ENCODE results near the gene SMNDC1. TPM values are rescaled to one million over a fixed set of nuclear protein-coding genes. Genes with fewer than 3 reads are reported as not detected.

Gene SMNDC1
- total RNA-seq, 2 donors from 2014 or later = 33.7 to 50.4 TPM

DNA sequence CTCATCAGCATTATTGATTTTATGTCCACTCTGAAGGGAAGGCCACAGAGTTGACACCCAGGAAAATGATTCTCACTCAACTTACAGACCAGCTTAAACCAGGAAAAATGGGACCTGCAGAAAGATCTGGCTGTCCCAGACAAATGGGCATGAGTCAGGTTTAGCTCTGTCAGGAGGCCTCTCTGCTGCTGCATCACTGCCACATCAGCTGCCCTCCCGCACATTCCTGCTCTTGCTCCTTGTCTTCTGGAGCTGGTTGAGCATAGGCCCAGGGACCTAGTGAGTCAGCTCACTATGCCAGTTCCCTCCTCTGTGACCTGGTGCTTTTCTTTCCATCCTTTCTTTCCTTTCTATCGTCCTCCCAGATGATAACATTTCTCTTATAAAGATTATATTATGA is 18.8 kb upstream of the SMNDC1 start:
- Mint-ChIP-seq H3K4me1 (peaks cover 8% of the 10 kb centered on the region), H3K4me3 (no peak overlapping the region), H3K27me3 (peaks cover 17% of the 10 kb centered on the region), H3K27ac (peak overlapping the region; percentile 56), H3K36me3 (ENCODE audit: low read depth) (peaks cover 8% of the 10 kb centered on the region)
- H3K9me3 ChIP-seq (ENCODE audit: control insufficient read depth, low read length, poor library complexity, severe bottlenecking) = no peaks in the 10 kb centered on the region
- no peak for ATAC-seq
- no peak for DNase-seq

- Mint-ChIP-seq H3K4me1 (peaks cover 8% of the 10 kb centered on the region), H3K4me3 (no peak overlapping the region), H3K27me3 (peaks cover 22% of the 10 kb centered on the region), H3K27ac (no peak overlapping the region), H3K36me3 (ENCODE audit: low read depth) (peaks cover 8% of the 10 kb centered on the region)
- DNase-seq = no peak
- H3K9me3 ChIP-seq (ENCODE audit: control insufficient read depth, low read length, poor library complexity, severe bottlenecking) = no peaks in the 10 kb centered on the region
- ATAC-seq = no peak
These were observed 17.3 kb upstream of the SMNDC1 start for GRCh38 chr10:110321869-110322620.

DNA sequence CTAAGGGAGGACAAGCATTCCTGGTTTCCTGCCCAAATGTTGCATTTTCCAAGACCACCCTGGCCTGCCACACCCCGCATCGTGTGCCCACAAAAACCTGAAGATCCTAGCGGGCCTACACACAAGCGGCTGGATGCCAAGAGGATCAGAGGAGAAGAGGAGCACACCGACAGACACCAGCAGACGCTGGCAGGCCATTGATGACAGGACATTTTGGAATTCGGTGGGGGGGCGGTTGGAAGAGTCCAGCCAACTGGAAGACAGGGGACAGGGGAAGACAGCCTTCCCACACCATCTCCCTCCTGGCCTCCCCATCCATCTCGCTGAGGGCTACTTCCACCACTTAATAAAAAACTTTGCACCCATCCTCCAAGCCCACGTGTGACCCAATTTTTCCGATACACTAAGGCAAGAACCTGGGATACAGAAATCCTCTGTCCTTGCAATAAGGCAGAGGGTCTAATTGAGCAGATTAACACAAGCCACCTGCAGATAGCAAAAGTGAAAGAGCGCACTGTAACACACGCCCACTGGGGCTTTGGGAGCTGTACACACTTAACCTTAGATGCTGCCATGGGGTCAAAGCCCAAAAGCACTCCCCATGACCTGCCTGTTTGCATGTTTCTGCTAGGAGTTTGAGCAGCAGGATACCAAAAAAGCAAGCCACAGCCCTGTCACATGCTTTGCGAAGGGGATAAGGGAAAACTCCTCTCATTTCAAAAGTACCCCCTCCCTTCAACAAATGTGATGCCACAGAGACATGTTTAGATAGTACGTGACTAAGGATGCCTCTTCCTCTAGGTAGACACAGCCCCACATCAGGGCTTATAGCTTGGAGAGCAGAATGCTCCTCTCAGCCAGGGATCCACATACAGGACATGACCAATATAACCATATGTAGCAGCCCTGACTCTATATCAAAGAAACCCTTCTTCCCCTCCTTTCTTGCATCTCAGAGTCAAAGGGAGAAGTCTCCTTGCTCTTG is 13.4 kb upstream of the SMNDC1 start:
- H3K4me1 Mint-ChIP-seq = peaks cover 1% of the 10 kb centered on the region
- DNase-seq = no peak
- H3K27me3 Mint-ChIP-seq = peaks cover 18% of the 10 kb centered on the region
- no peak overlapping the region for H3K27ac Mint-ChIP-seq
- no peak overlapping the region for H3K4me3 Mint-ChIP-seq
- no peaks in the 10 kb centered on the region for H3K9me3 ChIP-seq (ENCODE audit: control insufficient read depth, low read length, poor library complexity, severe bottlenecking)
- no peak for ATAC-seq
- peaks cover 8% of the 10 kb centered on the region for H3K36me3 Mint-ChIP-seq (ENCODE audit: low read depth)

DNA sequence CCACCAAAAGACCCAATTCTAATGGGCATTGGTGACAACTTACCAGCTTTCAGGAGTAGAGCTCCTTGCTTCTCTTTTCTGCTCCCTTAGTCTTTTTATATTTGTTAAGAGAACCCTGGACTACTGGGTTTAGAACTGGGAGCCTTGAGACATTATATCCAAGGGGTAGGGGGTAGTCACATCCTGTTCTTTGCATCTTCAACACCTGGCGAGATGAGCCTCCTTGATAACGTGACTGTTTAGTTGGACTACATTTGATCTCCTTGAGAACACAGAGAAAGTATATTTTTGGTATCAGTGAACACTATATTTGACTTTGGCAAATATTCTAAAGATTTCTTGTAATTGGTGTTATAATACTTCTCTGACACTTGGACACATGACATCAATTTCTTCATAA is 9.0 kb upstream of the SMNDC1 start:
- no peaks in the 10 kb centered on the region for H3K9me3 ChIP-seq (ENCODE audit: control insufficient read depth, low read length, poor library complexity, severe bottlenecking)
- DNase-seq (no peak), ATAC-seq (no peak)
- peaks cover 14% of the 10 kb centered on the region for H3K27me3 Mint-ChIP-seq
- H3K36me3 Mint-ChIP-seq (ENCODE audit: low read depth) = peaks cover 2% of the 10 kb centered on the region
- H3K4me3 Mint-ChIP-seq = no peak overlapping the region
- H3K4me1 Mint-ChIP-seq = peaks cover 4% of the 10 kb centered on the region
- no peak overlapping the region for H3K27ac Mint-ChIP-seq

GRCh38 chr10:110312206-110312605 is 7.5 kb upstream of the SMNDC1 start:
- H3K4me3 Mint-ChIP-seq = no peak overlapping the region
- H3K4me1 Mint-ChIP-seq = peaks cover 4% of the 10 kb centered on the region
- H3K27me3 Mint-ChIP-seq = peaks cover 5% of the 10 kb centered on the region
- no peak overlapping the region for H3K27ac Mint-ChIP-seq
- ATAC-seq = no peak
- H3K36me3 Mint-ChIP-seq (ENCODE audit: low read depth) = no peaks in the 10 kb centered on the region
- no peaks in the 10 kb centered on the region for H3K9me3 ChIP-seq (ENCODE audit: control insufficient read depth, low read length, poor library complexity, severe bottlenecking)
- no peak for DNase-seq

DNA sequence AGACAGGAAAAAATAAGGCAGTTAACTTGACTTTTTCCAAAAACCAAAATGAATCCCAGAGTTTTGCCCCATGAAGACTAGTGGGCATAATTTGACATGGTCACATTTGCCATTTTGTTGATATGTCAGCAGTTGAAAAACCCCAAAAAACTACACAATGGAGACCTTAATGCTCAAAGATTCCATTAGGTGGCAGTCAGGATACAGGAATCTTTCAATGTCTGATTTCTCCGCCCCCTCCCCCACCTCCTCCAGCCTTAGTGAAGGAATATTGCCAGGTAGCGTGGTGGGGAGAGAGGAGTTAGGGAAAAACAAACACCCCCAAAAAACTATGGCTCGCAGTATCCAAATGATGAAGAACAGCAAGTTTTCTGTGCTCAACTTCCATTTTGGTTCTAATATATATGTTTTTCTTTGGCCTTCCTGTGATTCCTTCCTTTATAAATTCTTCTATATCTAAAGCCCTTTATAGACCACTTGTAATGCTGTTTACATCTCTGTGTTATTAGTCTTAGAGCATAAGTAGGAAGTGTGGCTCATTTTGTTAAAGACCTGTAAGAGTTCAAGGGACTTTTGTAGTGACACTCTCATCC is 6.7 kb upstream of the SMNDC1 start:
- Mint-ChIP-seq H3K4me3 (no peak overlapping the region), H3K36me3 (ENCODE audit: low read depth) (no peaks in the 10 kb centered on the region), H3K27me3 (peaks cover 5% of the 10 kb centered on the region), H3K27ac (no peak overlapping the region), H3K4me1 (peaks cover 4% of the 10 kb centered on the region)
- ATAC-seq = peak; percentile 83
- DNase-seq = no peak
- no peaks in the 10 kb centered on the region for H3K9me3 ChIP-seq (ENCODE audit: control insufficient read depth, low read length, poor library complexity, severe bottlenecking)

GRCh38 chr10:110310741-110311140 is 6.0 kb upstream of the SMNDC1 start:
- Mint-ChIP-seq H3K27me3 (no peaks in the 10 kb centered on the region), H3K36me3 (ENCODE audit: low read depth) (no peaks in the 10 kb centered on the region), H3K4me1 (peaks cover 7% of the 10 kb centered on the region), H3K27ac (peak overlapping the region; percentile 24), H3K4me3 (no peak overlapping the region)
- DNase-seq = no peak
- H3K9me3 ChIP-seq (ENCODE audit: control insufficient read depth, low read length, poor library complexity, severe bottlenecking) = no peaks in the 10 kb centered on the region
- no peak for ATAC-seq

DNA sequence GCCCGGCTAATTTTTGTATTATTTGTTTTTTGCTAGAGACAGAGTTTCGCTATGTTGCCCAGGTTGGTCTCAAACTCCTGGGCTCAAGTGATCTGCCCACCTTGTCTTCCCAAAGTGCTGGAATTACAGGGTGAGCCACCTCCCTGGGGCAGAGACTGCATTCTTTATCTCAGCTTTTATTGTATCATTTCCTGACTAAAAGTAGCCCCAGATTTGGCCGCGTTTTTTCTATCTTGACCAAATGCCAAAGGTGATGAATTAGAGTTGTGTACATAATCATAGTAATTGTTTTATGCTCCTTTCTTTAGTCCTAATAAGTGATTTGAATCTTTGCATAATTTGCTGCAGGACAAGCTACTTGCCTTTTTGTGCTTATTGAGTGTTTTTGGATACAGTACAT is 3.1 kb upstream of the SMNDC1 start:
- ATAC-seq (no peak), DNase-seq (no peak)
- Mint-ChIP-seq H3K27ac (no peak overlapping the region), H3K36me3 (ENCODE audit: low read depth) (peaks cover 4% of the 10 kb centered on the region), H3K4me3 (no peak overlapping the region), H3K4me1 (peaks cover 15% of the 10 kb centered on the region), H3K27me3 (no peaks in the 10 kb centered on the region)
- no peaks in the 10 kb centered on the region for H3K9me3 ChIP-seq (ENCODE audit: control insufficient read depth, low read length, poor library complexity, severe bottlenecking)

GRCh38 chr10:110306452-110306768 is 1.7 kb upstream of the SMNDC1 start:
- Mint-ChIP-seq H3K36me3 (ENCODE audit: low read depth) (peaks cover 4% of the 10 kb centered on the region), H3K4me3 (peak overlapping the region; percentile 94), H3K4me1 (peaks cover 21% of the 10 kb centered on the region), H3K27me3 (no peaks in the 10 kb centered on the region), H3K27ac (peak overlapping the region; percentile 93)
- DNase-seq = no peak
- H3K9me3 ChIP-seq (ENCODE audit: control insufficient read depth, low read length, poor library complexity, severe bottlenecking) = no peaks in the 10 kb centered on the region
- ATAC-seq = no peak

DNA sequence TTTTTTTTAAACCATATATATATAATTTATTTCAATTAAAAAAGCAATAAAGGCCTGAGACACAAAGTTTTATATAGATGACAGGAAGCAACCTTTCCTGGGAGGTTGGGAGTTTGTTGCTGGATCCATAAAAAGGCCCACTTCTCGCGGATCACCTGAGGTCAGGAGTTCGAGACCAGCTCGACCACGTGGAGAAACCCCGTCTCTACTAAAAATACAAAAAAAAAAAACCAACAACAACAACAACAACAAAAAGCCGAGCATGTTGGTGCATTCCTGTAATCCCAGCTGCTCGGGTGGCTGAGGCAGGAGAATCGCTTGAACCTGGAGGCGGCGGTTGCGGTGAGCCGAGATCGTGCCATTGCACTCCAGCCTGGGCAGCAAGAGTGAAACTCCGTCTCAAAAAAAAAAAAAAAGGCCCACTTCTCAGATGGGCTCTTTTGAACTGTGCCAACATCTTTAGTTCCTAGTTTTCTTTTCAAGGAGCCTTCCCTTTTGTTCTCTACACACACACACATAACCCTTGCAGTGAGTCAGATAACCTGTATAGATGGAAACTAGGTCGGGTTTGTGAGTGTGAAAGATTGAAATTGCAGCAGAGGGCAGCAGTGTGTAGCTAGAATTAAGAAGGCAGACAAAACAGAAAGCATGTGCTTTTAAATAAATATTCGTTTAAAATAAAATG is 1.2 kb upstream of the SMNDC1 start:
- no peaks in the 10 kb centered on the region for H3K9me3 ChIP-seq (ENCODE audit: control insufficient read depth, low read length, poor library complexity, severe bottlenecking)
- DNase-seq = peak in 1 of 3 donors; percentile 32
- Mint-ChIP-seq H3K4me1 (peaks cover 23% of the 10 kb centered on the region), H3K27me3 (no peaks in the 10 kb centered on the region), H3K4me3 (peak overlapping the region; percentile 94), H3K27ac (peak overlapping the region; percentile 93), H3K36me3 (ENCODE audit: low read depth) (peaks cover 6% of the 10 kb centered on the region)
- peak; percentile 66 for ATAC-seq

GRCh38 chr10:110304394-110304779 is 333 bp downstream of the SMNDC1 start:
- Mint-ChIP-seq H3K4me1 (peaks cover 25% of the 10 kb centered on the region), H3K27ac (peak overlapping the region; percentile 93), H3K27me3 (no peaks in the 10 kb centered on the region), H3K36me3 (ENCODE audit: low read depth) (peaks cover 6% of the 10 kb centered on the region), H3K4me3 (peak overlapping the region; percentile 94)
- ATAC-seq = peak; percentile 53
- no peaks in the 10 kb centered on the region for H3K9me3 ChIP-seq (ENCODE audit: control insufficient read depth, low read length, poor library complexity, severe bottlenecking)
- no peak for DNase-seq

- H3K4me3 Mint-ChIP-seq = peak overlapping the region; percentile 89
- H3K27ac Mint-ChIP-seq = peak overlapping the region; percentile 93
- ATAC-seq = no peak
- H3K36me3 Mint-ChIP-seq (ENCODE audit: low read depth) = peaks cover 6% of the 10 kb centered on the region
- no peaks in the 10 kb centered on the region for H3K27me3 Mint-ChIP-seq
- no peak for DNase-seq
- H3K9me3 ChIP-seq (ENCODE audit: control insufficient read depth, low read length, poor library complexity, severe bottlenecking) = no peaks in the 10 kb centered on the region
- H3K4me1 Mint-ChIP-seq = peaks cover 25% of the 10 kb centered on the region
These were observed 1.0 kb downstream of the SMNDC1 start for GRCh38 chr10:110303681-110304080.

- no peaks in the 10 kb centered on the region for H3K27me3 Mint-ChIP-seq
- peak overlapping the region; percentile 65 for H3K27ac Mint-ChIP-seq
- H3K9me3 ChIP-seq (ENCODE audit: control insufficient read depth, low read length, poor library complexity, severe bottlenecking) = no peaks in the 10 kb centered on the region
- H3K4me1 Mint-ChIP-seq = peaks cover 32% of the 10 kb centered on the region
- H3K4me3 Mint-ChIP-seq = no peak overlapping the region
- H3K36me3 Mint-ChIP-seq (ENCODE audit: low read depth) = peaks cover 15% of the 10 kb centered on the region
- no peak for ATAC-seq
- no peak for DNase-seq
These were observed 4.2 kb downstream of the SMNDC1 start for GRCh38 chr10:110300486-110300986.
